T-helper 2 cell treated with Interferon-gamma antibody and Interleukin-4, amounts not matched to agents 5 μg/mL and 100 μg/mL, for 36 hours (primary cell): ENCODE results near the gene ABHD6.
A peak's percentile ranks its signal among the peaks of the same experiment; 100 is the strongest.
"Not testable (repeated sequence)": the region's sequence is repeated elsewhere in the genome, so short reads cannot be mapped to it uniquely, and the experiment has no call there.

Source experiments
- DNase-seq: peaks from one replicate; pipeline ENCODE4 v3.0.0; 2021; ENCODE audit warnings: low spot score
- H3K27ac Mint-ChIP-seq: one replicate; pipeline ENCODE4 v1.8.0; 2021; ENCODE audit warnings: mild to moderate bottlenecking, mixed read lengths
- H3K27me3 Mint-ChIP-seq: one replicate; pipeline ENCODE4 v1.8.0; 2021; ENCODE audit warnings: low read depth, mixed read lengths
- H3K36me3 Mint-ChIP-seq: one replicate; pipeline ENCODE4 v1.8.0; 2021; ENCODE audit warnings: low read depth, mixed read lengths
- H3K4me1 Mint-ChIP-seq: one replicate; pipeline ENCODE4 v1.8.0; 2021; ENCODE audit warnings: low read depth, mixed read lengths
- H3K4me3 Mint-ChIP-seq: one replicate; pipeline ENCODE4 v1.8.0; 2022; ENCODE audit warnings: mild to moderate bottlenecking, moderate library complexity, mixed read lengths
- H3K9me3 Mint-ChIP-seq: one replicate; pipeline ENCODE4 v1.8.0; 2021; ENCODE audit warnings: mixed read lengths

ABHD6 gene

GRCh38 chr3:58335652-58335947 lies 98.0 kb downstream of the ABHD6 start:
- DNase-seq, result no peak
- H3K36me3 Mint-ChIP-seq, result peaks cover 23% of the 10 kb centered on the region
- H3K27me3 Mint-ChIP-seq, result no peaks in the 10 kb centered on the region
- peaks cover 37% of the 10 kb centered on the region for H3K4me1 Mint-ChIP-seq
- no peaks in the 10 kb centered on the region for H3K9me3 Mint-ChIP-seq
- peak overlapping the region; percentile 97 for H3K27ac Mint-ChIP-seq
- H3K4me3 Mint-ChIP-seq, result peak overlapping the region; percentile 99

- H3K9me3 Mint-ChIP-seq, result no peaks in the 10 kb centered on the region
- peak overlapping the region; percentile 4 for H3K4me3 Mint-ChIP-seq
- H3K27me3 Mint-ChIP-seq, result no peaks in the 10 kb centered on the region
- H3K36me3 Mint-ChIP-seq, result peaks cover 30% of the 10 kb centered on the region
- H3K27ac Mint-ChIP-seq, result peak overlapping the region; percentile 49
- no peak for DNase-seq
- H3K4me1 Mint-ChIP-seq, result peaks cover 44% of the 10 kb centered on the region
Measured at GRCh38 chr3:58336135-58336882, 98.7 kb downstream of the ABHD6 start.

- H3K27me3 Mint-ChIP-seq, result no peaks in the 10 kb centered on the region
- peaks cover 36% of the 10 kb centered on the region for H3K36me3 Mint-ChIP-seq
- no peaks in the 10 kb centered on the region for H3K9me3 Mint-ChIP-seq
- no peak for DNase-seq
- H3K27ac Mint-ChIP-seq, result no peak overlapping the region
- no peak overlapping the region for H3K4me3 Mint-ChIP-seq
- H3K4me1 Mint-ChIP-seq, result peaks cover 44% of the 10 kb centered on the region
Measured at GRCh38 chr3:58337190-58337589, 99.6 kb downstream of the ABHD6 start.

GRCh38 chr3:58339146-58339545 lies 101.6 kb downstream of the ABHD6 start:
- Mint-ChIP-seq H3K4me1 (peaks cover 46% of the 10 kb centered on the region), H3K36me3 (peaks cover 38% of the 10 kb centered on the region), H3K27ac (peak overlapping the region; percentile 47)
- H3K9me3 Mint-ChIP-seq, H3K4me3 Mint-ChIP-seq, DNase-seq, H3K27me3 Mint-ChIP-seq: not testable (repeated sequence)

- H3K27me3 Mint-ChIP-seq, result no peaks in the 10 kb centered on the region
- DNase-seq, result no peak
- H3K36me3 Mint-ChIP-seq, result peaks cover 36% of the 10 kb centered on the region
- H3K9me3 Mint-ChIP-seq, result no peaks in the 10 kb centered on the region
- no peak overlapping the region for H3K4me3 Mint-ChIP-seq
- peak overlapping the region; percentile 24 for H3K27ac Mint-ChIP-seq
- peaks cover 40% of the 10 kb centered on the region for H3K4me1 Mint-ChIP-seq
Measured at GRCh38 chr3:58340594-58341244, 103.1 kb downstream of the ABHD6 start.

- DNase-seq, result no peak
- Mint-ChIP-seq H3K4me1 (peaks cover 40% of the 10 kb centered on the region), H3K27ac (no peak overlapping the region)
Measured at GRCh38 chr3:58341376-58341775, 103.8 kb downstream of the ABHD6 start.

GRCh38 chr3:58342676-58343075 lies 105.1 kb downstream of the ABHD6 start:
- peaks cover 43% of the 10 kb centered on the region for H3K4me1 Mint-ChIP-seq
- H3K4me3 Mint-ChIP-seq, result no peak overlapping the region
- no peaks in the 10 kb centered on the region for H3K9me3 Mint-ChIP-seq
- H3K27ac Mint-ChIP-seq, result no peak overlapping the region
- H3K27me3 Mint-ChIP-seq, result no peaks in the 10 kb centered on the region
- no peak for DNase-seq
- H3K36me3 Mint-ChIP-seq, result peaks cover 39% of the 10 kb centered on the region

More at GRCh38 chr3:58341376-58341775, 103.8 kb downstream of the ABHD6 start:
- no peaks in the 10 kb centered on the region for H3K27me3 Mint-ChIP-seq
- H3K9me3 Mint-ChIP-seq, result no peaks in the 10 kb centered on the region
- H3K4me3 Mint-ChIP-seq, result no peak overlapping the region
- peaks cover 35% of the 10 kb centered on the region for H3K36me3 Mint-ChIP-seq
